Measurements from ENCODE around the gene EIF2D. TPM values are rescaled to one million over a fixed set of nuclear protein-coding genes. Genes with fewer than 3 reads are reported as not detected.

EIF2D gene
- total and polyA plus RNA-seq, 2 of the 8 experiments (the other 6 are each of a cell fraction or from before 2014, with no cell fraction given), result 36.1 to 37.1 TPM

GRCh38 chr1:206651014-206651413, 38.7 kb upstream of the EIF2D start:
- Histone ChIP-seq H3K9me3 (ENCODE audit: insufficient read depth in 2 of 2, low read depth in 1 of 2, low read length in 1 of 2) (no peaks in the 10 kb centered on the region), H2BK12ac (ENCODE audit: low read depth, low read length) (no peak overlapping the region), H4K91ac (replicated peaks; ENCODE audit: insufficient read length, low read length) (no peak overlapping the region), H3K27me3 (replicated peaks in 1 of 4; ENCODE audit: control insufficient read depth in 3 of 4, extremely low read depth in 1 of 4, insufficient read depth in 3 of 4, low read length in 3 of 4) (no peaks in the 10 kb centered on the region), H2BK5ac (ENCODE audit: low read depth, low read length) (no peak overlapping the region), H3K36me3 (ENCODE audit: control insufficient read depth in 2 of 4, insufficient read depth in 4 of 4, low read length in 3 of 4) (peaks cover 2 to 3% (median 3%) of the 10 kb centered on the region in 4 experiments; a peak in 4 of 8 replicates), H3K56ac (replicated peaks; ENCODE audit: insufficient read length, low read depth, low read length) (no peak overlapping the region), H3K14ac (ENCODE audit: insufficient read length) (no peak overlapping the region), H3K4me2 (ENCODE audit: insufficient read depth in 1 of 2, low read depth in 2 of 2, low read length in 2 of 2) (no peak overlapping the region), H4K20me1 (replicated peaks in 1 of 2; ENCODE audit: control insufficient read depth in 1 of 2, insufficient read depth in 2 of 2, low read length in 2 of 2) (no peaks in the 10 kb centered on the region), H4K8ac (ENCODE audit: extremely low read depth, insufficient read depth, low read length) (no peak overlapping the region), H3K79me2 (ENCODE audit: control insufficient read depth in 1 of 2, insufficient read depth in 2 of 2, low read length in 2 of 2) (no peaks in the 10 kb centered on the region), H2BK15ac (ENCODE audit: low read length) (no peak overlapping the region), H3K79me1 (ENCODE audit: low read depth, low read length) (no peaks in the 10 kb centered on the region), H3K27ac (ENCODE audit: low read depth, low read length) (no peak overlapping the region), H3K4me3 (ENCODE audit: extremely low read depth in 1 of 4, insufficient read depth in 2 of 4, low read depth in 3 of 4, low read length in 4 of 4) (no peak overlapping the region), H3K18ac (ENCODE audit: extremely low read depth, low read length) (no peak overlapping the region), H2AK5ac (ENCODE audit: low read depth, low read length) (no peak overlapping the region), H3K4me1 (replicated peaks in 1 of 4; ENCODE audit: control insufficient read depth in 3 of 4, insufficient read depth in 4 of 4, low read length in 3 of 4) (peaks cover 0 to 3% (median 1%) of the 10 kb centered on the region in 4 experiments; a peak in 2 of 7 replicates), H3K23me2 (ENCODE audit: low read depth, low read length) (no peaks in the 10 kb centered on the region), H3K23ac (ENCODE audit: insufficient read length) (no peak overlapping the region), H2BK120ac (replicated peaks; ENCODE audit: low read depth, low read length) (no peak overlapping the region), H2BK20ac (ENCODE audit: low read length) (no peak overlapping the region), H4K5ac (ENCODE audit: insufficient read length, low read depth, low read length) (no peak overlapping the region), H3K4ac (replicated peaks; ENCODE audit: insufficient read length, low read depth, low read length) (no peak overlapping the region), H2AFZ (ENCODE audit: low read length) (no peak overlapping the region), H3K9ac (replicated peaks in 1 of 4; ENCODE audit: extremely low read depth in 1 of 4, low read depth in 3 of 4, low read length in 3 of 4) (no peak overlapping the region)
- WGBS, 2 experiments (ENCODE audit: extremely low coverage in 1 of 2, insufficient coverage in 1 of 2, insufficient read length in 1 of 2, insufficient replicate concordance in 2 of 2, low coverage in 1 of 2, low lambda C conversion rate in 2 of 2, missing lambda C conversion rate in 1 of 2), result 89% methylated on average over 3 of the region's 3 CpGs; no CpG with 5 or more reads in 1 of the 2 experiments
- POLR2A ChIA-PET (ENCODE audit: partially characterized antibody), result no interaction called here
- CTCF ChIA-PET (ENCODE audit: partially characterized antibody), result interaction anchor here (5.3 to 19.3 kb wide), 2 partner anchors 17 to 19 kb away, joined by 32 to 280 read pairs; partner anchors contain the start of gene DYRK3
- DNase-seq (ENCODE audit: low read depth in 1 of 2, low spot score in 2 of 2), result no peak
- FAIRE-seq, result no peak
- TF ChIP-seq MAFK (IDR thresholded peaks at IDR 0.05; ENCODE audit: low read depth, low read length), result no peak
- no peak for TF ChIP-seq RAD21 (IDR thresholded peaks at IDR 0.05 in 1 of 2, conservative IDR thresholded peaks at IDR 0.05 in 1 of 2; ENCODE audit: low read depth in 2 of 2, low read length in 2 of 2)
- TF ChIP-seq SP2 (IDR thresholded peaks at IDR 0.05; ENCODE audit: low read length), result no peak
- no peak for TF ChIP-seq POU5F1 (IDR thresholded peaks at IDR 0.05; ENCODE audit: low read depth, low read length)
- TF ChIP-seq BACH1 (IDR thresholded peaks at IDR 0.05; ENCODE audit: low read length), result no peak
- TF ChIP-seq KDM4A (IDR thresholded peaks at IDR 0.05; ENCODE audit: low read depth, low read length, severe bottlenecking), result no peak
- no peak for TF ChIP-seq ASH2L (IDR thresholded peaks at IDR 0.05; ENCODE audit: low read length)
- TF ChIP-seq SIRT6 (IDR thresholded peaks at IDR 0.05; ENCODE audit: low read length), result no peak
- no peak for TF ChIP-seq RBBP5 (IDR thresholded peaks at IDR 0.05; ENCODE audit: borderline replicate concordance, low read depth, low read length)
- TF ChIP-seq NANOG (IDR thresholded peaks at IDR 0.05; ENCODE audit: insufficient read depth, low read depth, low read length, poor library complexity, severe bottlenecking), result no peak
- TF ChIP-seq RXRA (IDR thresholded peaks at IDR 0.05; ENCODE audit: insufficient read depth, low read depth, low read length), result no peak
- TF ChIP-seq CTCF (IDR thresholded peaks at IDR 0.05; ENCODE audit: control extremely low read depth in 1 of 3, insufficient read depth in 1 of 3, low read depth in 1 of 3, low read length in 3 of 3), result no peak

Measured in H1 (cell line).